ENCODE data around the gene PRMT3.

The PRMT3 gene

GRCh38 chr11:20406484-20406883, 19.0 kb downstream of the PRMT3 start:
- Histone ChIP-seq H3K36me3 (replicated peaks; ENCODE audit: insufficient read depth, low read length) (peaks cover 2% of the 10 kb centered on the region; the same call in 1 of the 2 replicates), H3K4me3 (ENCODE audit: low read length) (no peak overlapping the region), H3K27me3 (replicated peaks; ENCODE audit: insufficient read depth, low read length) (no peaks in the 10 kb centered on the region), H3K9ac (ENCODE audit: low read length) (no peak overlapping the region), H3K9me2 (replicated peaks; ENCODE audit: insufficient read depth, low read length) (no peaks in the 10 kb centered on the region), H3K9me3 (replicated peaks; ENCODE audit: insufficient read depth, low read length) (no peaks in the 10 kb centered on the region), H3K27ac (ENCODE audit: low read length) (no peak overlapping the region), H3K4me1 (ENCODE audit: low read length) (no peaks in the 10 kb centered on the region), H3K4me2 (ENCODE audit: low read depth, low read length) (no peak overlapping the region), H4K20me1 (ENCODE audit: insufficient read depth, low read length) (no peaks in the 10 kb centered on the region), H3F3A (ENCODE audit: insufficient read depth, low read length) (no peaks in the 10 kb centered on the region; the same call in 1 of the 2 replicates), H2AFZ (ENCODE audit: low read length) (no peak overlapping the region), H3K79me2 (ENCODE audit: low read length) (no peaks in the 10 kb centered on the region)
- TF ChIP-seq CTCF (IDR thresholded peaks at IDR 0.05; ENCODE audit: low read length) (no peak), EZH2phosphoT487 (IDR thresholded peaks at IDR 0.05; ENCODE audit: low read length) (no peak), EZH2 (optimal IDR thresholded peaks at IDR 0.05; ENCODE audit: low read depth, low read length) (no peak)
- DNase-seq: no peak

GRCh38 chr11:20407344-20407743, 19.8 kb downstream of the PRMT3 start:
- Histone ChIP-seq H3K4me2 (ENCODE audit: low read depth, low read length) (no peak overlapping the region), H3F3A (ENCODE audit: insufficient read depth, low read length) (no peaks in the 10 kb centered on the region; the same call in 1 of the 2 replicates), H3K27me3 (replicated peaks; ENCODE audit: insufficient read depth, low read length) (no peaks in the 10 kb centered on the region), H3K27ac (ENCODE audit: low read length) (no peak overlapping the region), H3K79me2 (ENCODE audit: low read length) (no peaks in the 10 kb centered on the region), H3K9me3 (replicated peaks; ENCODE audit: insufficient read depth, low read length) (no peaks in the 10 kb centered on the region), H3K36me3 (replicated peaks; ENCODE audit: insufficient read depth, low read length) (peaks cover 2% of the 10 kb centered on the region; the same call in 1 of the 2 replicates), H3K9ac (ENCODE audit: low read length) (no peak overlapping the region), H3K4me3 (ENCODE audit: low read length) (no peak overlapping the region), H3K4me1 (ENCODE audit: low read length) (no peaks in the 10 kb centered on the region), H4K20me1 (ENCODE audit: insufficient read depth, low read length) (no peaks in the 10 kb centered on the region), H2AFZ (ENCODE audit: low read length) (no peak overlapping the region), H3K9me2 (replicated peaks; ENCODE audit: insufficient read depth, low read length) (no peaks in the 10 kb centered on the region)
- TF ChIP-seq EZH2phosphoT487 (IDR thresholded peaks at IDR 0.05; ENCODE audit: low read length) (no peak), EZH2 (optimal IDR thresholded peaks at IDR 0.05; ENCODE audit: low read depth, low read length) (no peak), CTCF (IDR thresholded peaks at IDR 0.05; ENCODE audit: low read length) (no peak)
- DNase-seq: no peak

GRCh38 chr11:20415432-20415831, 27.9 kb downstream of the PRMT3 start:
- no peaks in the 10 kb centered on the region for H3K9me3 ChIP-seq (replicated peaks; ENCODE audit: insufficient read depth, low read length)
- no peak for DNase-seq
- no peaks in the 10 kb centered on the region for H3K4me1 ChIP-seq (ENCODE audit: low read length)
- no peaks in the 10 kb centered on the region for H3K9me2 ChIP-seq (replicated peaks; ENCODE audit: insufficient read depth, low read length)
- H3K79me2 ChIP-seq (ENCODE audit: low read length): no peaks in the 10 kb centered on the region
- no peak overlapping the region for H3K4me2 ChIP-seq (ENCODE audit: low read depth, low read length)
- H4K20me1 ChIP-seq (ENCODE audit: insufficient read depth, low read length): no peaks in the 10 kb centered on the region
- no peaks in the 10 kb centered on the region for H3F3A ChIP-seq (ENCODE audit: insufficient read depth, low read length)
- H3K27me3 ChIP-seq (replicated peaks; ENCODE audit: insufficient read depth, low read length): no peaks in the 10 kb centered on the region
- H3K4me3 ChIP-seq (ENCODE audit: low read length): no peak overlapping the region
- TF ChIP-seq EZH2phosphoT487 (IDR thresholded peaks at IDR 0.05; ENCODE audit: low read length): no peak
- no peak for TF ChIP-seq CTCF (IDR thresholded peaks at IDR 0.05; ENCODE audit: low read length)
- no peak for TF ChIP-seq EZH2 (optimal IDR thresholded peaks at IDR 0.05; ENCODE audit: low read depth, low read length)
- no peak overlapping the region for H2AFZ ChIP-seq (ENCODE audit: low read length)
- H3K9ac ChIP-seq (ENCODE audit: low read length): no peak overlapping the region
- H3K27ac ChIP-seq (ENCODE audit: low read length): no peak overlapping the region
- no peaks in the 10 kb centered on the region for H3K36me3 ChIP-seq (replicated peaks; ENCODE audit: insufficient read depth, low read length)
